NT2/D1 (cell line): Measurements from ENCODE around the gene FRK.

Source experiments
- SUZ12 ChIP-seq: IDR thresholded peaks from 2 replicates; pipeline ENCODE4 v1.6.1; 2011; ENCODE audit not compliant: insufficient read length, insufficient read depth; ENCODE audit errors: extremely low read depth
- YY1 ChIP-seq: IDR thresholded peaks from 2 replicates; pipeline ENCODE4 v1.6.1; 2011; ENCODE audit not compliant: insufficient read length, insufficient read depth
- ZNF274 ChIP-seq: IDR thresholded peaks from 2 replicates; pipeline ENCODE4 v1.6.1; 2011; ENCODE audit warnings: mild to moderate bottlenecking, low read depth, low read length

DNA sequence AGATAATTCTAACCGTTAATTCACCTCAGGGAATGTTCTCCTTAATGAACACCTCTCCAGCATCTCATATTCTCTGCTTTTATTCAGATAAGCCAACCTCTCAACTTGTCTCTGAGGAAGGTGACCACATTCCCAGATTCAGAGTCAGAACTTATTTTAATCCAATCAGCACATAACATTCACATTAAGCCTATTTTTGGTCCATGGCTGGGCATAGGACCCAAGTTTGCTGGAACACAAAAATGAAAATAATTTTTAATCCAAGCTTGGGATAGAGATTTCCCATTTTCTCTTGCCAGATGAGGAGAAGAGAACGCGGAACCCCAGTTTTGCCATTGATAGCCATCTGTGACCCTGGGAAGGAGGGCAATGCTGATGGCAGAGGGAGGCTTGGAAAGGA is 126.5 kb downstream of the FRK start:
- TF ChIP-seq YY1: no peak
- TF ChIP-seq ZNF274: no peak
- no peak for TF ChIP-seq SUZ12
